ENCODE measurements around the gene ANKS6.

DNA sequence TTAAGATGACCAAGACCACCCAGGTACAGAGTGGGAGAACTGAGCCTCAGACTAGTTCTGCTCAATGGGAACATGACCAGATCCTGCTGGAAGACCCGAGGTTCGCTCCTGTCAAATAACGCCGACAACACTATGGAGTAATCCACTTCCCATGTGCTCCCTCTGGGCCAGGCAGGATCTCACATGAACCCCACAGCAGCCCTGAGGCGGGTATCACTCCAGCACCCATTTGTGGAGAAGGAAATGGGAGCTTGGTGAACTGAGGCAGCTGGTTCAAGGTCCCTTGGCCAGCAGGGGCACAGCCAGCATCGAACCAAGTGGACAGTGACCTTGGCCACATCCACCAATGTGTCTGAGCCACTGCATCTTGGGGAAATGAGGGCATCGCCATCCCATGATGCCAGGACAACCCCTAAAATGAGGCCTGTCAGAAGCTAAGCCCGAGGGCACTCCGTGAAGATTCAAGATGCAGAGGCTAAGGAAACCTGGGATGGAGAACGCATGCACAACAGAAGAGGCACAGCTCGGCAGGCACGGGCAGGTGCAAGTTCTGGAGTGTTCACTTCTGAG, 8.5 kb downstream of the ANKS6 start:
- TF ChIP-seq TAF1 (IDR thresholded peaks at IDR 0.05; ENCODE audit: low read depth, low read length) (no peak), POLR2A (IDR thresholded peaks at IDR 0.05; ENCODE audit: low read depth, low read length) (no peak), POLR2AphosphoS5 (IDR thresholded peaks at IDR 0.05; ENCODE audit: low read depth, low read length) (no peak), SPI1 (IDR thresholded peaks at IDR 0.05; ENCODE audit: low read depth, low read length) (no peak), POU2F2 (IDR thresholded peaks at IDR 0.05; ENCODE audit: low read depth, low read length) (no peak)
